ENCODE results near the gene FHL5. TPM values are rescaled to one million over a fixed set of nuclear protein-coding genes. Genes with fewer than 3 reads are reported as not detected.

The FHL5 gene
- total and polyA plus RNA-seq, 2 donors (not counting 3 experiments of a cell fraction or from before 2014, with no cell fraction given) = not detected

DNA sequence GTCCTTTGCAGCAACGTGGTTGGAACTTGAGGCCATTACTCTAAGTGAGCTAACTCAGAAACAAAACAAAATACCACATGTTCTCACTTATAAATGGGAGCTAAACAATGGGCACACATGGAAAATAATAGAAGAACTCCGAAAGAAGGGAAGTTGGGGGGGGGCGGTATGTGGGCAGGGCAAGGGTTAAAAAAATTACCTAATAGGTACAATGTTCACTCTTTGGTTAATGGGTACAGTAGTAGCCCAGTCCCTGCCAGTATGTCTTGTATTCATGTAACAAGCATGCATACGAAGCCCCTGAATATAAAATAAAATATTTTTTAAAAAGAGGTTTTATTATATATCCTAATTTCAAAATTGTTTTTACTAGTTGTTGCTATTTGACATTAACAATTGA is 15.3 kb upstream of the FHL5 start:
- Histone ChIP-seq H3K27ac (ENCODE audit: insufficient read depth, low read depth, low read length) (no peak overlapping the region), H4K20me1 (replicated peaks; ENCODE audit: control insufficient read depth, extremely low read depth, insufficient read depth, low read length) (no peaks in the 10 kb centered on the region), H2AFZ (ENCODE audit: low read depth, low read length) (no peak overlapping the region), H3K27me3 (ENCODE audit: control insufficient read depth in 2 of 2, insufficient read depth in 2 of 2, low read length in 2 of 2) (no peaks in the 10 kb centered on the region), H3K4me3 (replicated peaks in 1 of 3; ENCODE audit: insufficient read depth in 1 of 3, low read depth in 1 of 3, low read length in 3 of 3) (no peak overlapping the region), H3K9me3 (replicated peaks; ENCODE audit: control insufficient read depth, insufficient read depth, low read length) (no peaks in the 10 kb centered on the region), H3K79me2 (ENCODE audit: control insufficient read depth, insufficient read depth, low read length) (no peaks in the 10 kb centered on the region), H3K9me1 (replicated peaks; ENCODE audit: control insufficient read depth, extremely low read depth, insufficient read depth, low read length) (no peaks in the 10 kb centered on the region), H3K4me1 (ENCODE audit: control insufficient read depth, extremely low read depth, insufficient read depth, low read length) (no peaks in the 10 kb centered on the region), H3K4me2 (ENCODE audit: insufficient read depth, low read length) (no peak overlapping the region), H3K36me3 (ENCODE audit: control insufficient read depth in 2 of 2, extremely low read depth in 1 of 2, insufficient read depth in 2 of 2, low read length in 2 of 2) (peaks cover 4 to 8% of the 10 kb centered on the region in 2 experiments), H3K9ac (replicated peaks; ENCODE audit: extremely low read depth, insufficient read depth, low read length) (no peak overlapping the region)
- BruUV-seq (replicated peaks) = no TSS peak
- DNase-seq (ENCODE audit: low read depth, low spot score) (no peak), FAIRE-seq (no peak)
- intact Hi-C loops (cut with micrococcal nuclease) (no loop called here), dilution Hi-C loops (cut with MboI; ENCODE audit: extremely low pct_ligation_motif_present, low sequenced_read_pairs) (no loop called here)
- ChIA-PET CTCF (no interaction called here), POLR2A (no interaction called here)
- TF ChIP-seq FOS (IDR thresholded peaks at IDR 0.05; ENCODE audit: borderline replicate concordance, insufficient read depth, low read length) = no peak
- no peak for TF ChIP-seq POLR2A (IDR thresholded peaks at IDR 0.05; ENCODE audit: low read depth, low read length)
- TF ChIP-seq JUN (IDR thresholded peaks at IDR 0.05; ENCODE audit: borderline replicate concordance, insufficient read depth, insufficient read length, low read depth) = no peak
- TF ChIP-seq MYC (IDR thresholded peaks at IDR 0.05; ENCODE audit: low read depth, low read length) = no peak
- TF ChIP-seq, protein P1, sequence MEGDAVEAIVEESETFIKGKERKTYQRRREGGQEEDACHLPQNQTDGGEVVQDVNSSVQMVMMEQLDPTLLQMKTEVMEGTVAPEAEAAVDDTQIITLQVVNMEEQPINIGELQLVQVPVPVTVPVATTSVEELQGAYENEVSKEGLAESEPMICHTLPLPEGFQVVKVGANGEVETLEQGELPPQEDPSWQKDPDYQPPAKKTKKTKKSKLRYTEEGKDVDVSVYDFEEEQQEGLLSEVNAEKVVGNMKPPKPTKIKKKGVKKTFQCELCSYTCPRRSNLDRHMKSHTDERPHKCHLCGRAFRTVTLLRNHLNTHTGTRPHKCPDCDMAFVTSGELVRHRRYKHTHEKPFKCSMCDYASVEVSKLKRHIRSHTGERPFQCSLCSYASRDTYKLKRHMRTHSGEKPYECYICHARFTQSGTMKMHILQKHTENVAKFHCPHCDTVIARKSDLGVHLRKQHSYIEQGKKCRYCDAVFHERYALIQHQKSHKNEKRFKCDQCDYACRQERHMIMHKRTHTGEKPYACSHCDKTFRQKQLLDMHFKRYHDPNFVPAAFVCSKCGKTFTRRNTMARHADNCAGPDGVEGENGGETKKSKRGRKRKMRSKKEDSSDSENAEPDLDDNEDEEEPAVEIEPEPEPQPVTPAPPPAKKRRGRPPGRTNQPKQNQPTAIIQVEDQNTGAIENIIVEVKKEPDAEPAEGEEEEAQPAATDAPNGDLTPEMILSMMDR (IDR thresholded peaks at IDR 0.05; ENCODE audit: extremely low read depth in 1 of 2, insufficient read depth in 1 of 2, low read depth in 1 of 2, low read length in 2 of 2) = no peak
- no peak for TF ChIP-seq POLR2AphosphoS5 (IDR thresholded peaks at IDR 0.05; ENCODE audit: insufficient read depth, low read depth, low read length)
- no peak for TF ChIP-seq EZH2 (IDR thresholded peaks at IDR 0.05; ENCODE audit: borderline replicate concordance, low read depth, low read length, severe bottlenecking)
- TF ChIP-seq, protein P2, sequence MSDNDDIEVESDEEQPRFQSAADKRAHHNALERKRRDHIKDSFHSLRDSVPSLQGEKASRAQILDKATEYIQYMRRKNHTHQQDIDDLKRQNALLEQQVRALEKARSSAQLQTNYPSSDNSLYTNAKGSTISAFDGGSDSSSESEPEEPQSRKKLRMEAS (IDR thresholded peaks at IDR 0.05; ENCODE audit: insufficient read depth, insufficient read length) = no peak
- no peak for TF ChIP-seq GATA2 (IDR thresholded peaks at IDR 0.05; ENCODE audit: insufficient read depth, insufficient read length, low read depth, low read length)
